Amniotic stem cell (primary cell): ENCODE data around the gene P4HA2.

Experiments used
- DNase-seq: peaks from one replicate; lab custom pipeline; 2025; lab: John Stamatoyannopoulos, UW

Gene P4HA2

GRCh38 chr5:132227485-132228240 is at the start of gene P4HA2:
Gene P4HA2 (minus strand): TSS chr5:132227853. CDS start chr5:132218626, 9,227 bp downstream.
- peak; percentile 56 for DNase-seq

GRCh38 chr5:132277256-132277655 is 49.6 kb upstream of the P4HA2 start:
- DNase-seq: no peak

GRCh38 chr5:132275367-132276220 is 47.9 kb upstream of the P4HA2 start:
- no peak for DNase-seq

GRCh38 chr5:132274050-132274792 is 46.6 kb upstream of the P4HA2 start:
- no peak for DNase-seq

GRCh38 chr5:132273631-132274030 is 46.0 kb upstream of the P4HA2 start:
- no peak for DNase-seq

GRCh38 chr5:132272311-132273210 is 44.9 kb upstream of the P4HA2 start:
- DNase-seq: no peak

GRCh38 chr5:132271251-132272246 is 43.9 kb upstream of the P4HA2 start:
- DNase-seq: no peak

- DNase-seq: no peak
These were observed 43.1 kb upstream of the P4HA2 start for GRCh38 chr5:132270706-132271105.

GRCh38 chr5:132270335-132270665 is 42.6 kb upstream of the P4HA2 start:
- DNase-seq: no peak

- no peak for DNase-seq
These were observed 42.1 kb upstream of the P4HA2 start for GRCh38 chr5:132269635-132270334.

GRCh38 chr5:132268769-132269551 is 41.3 kb upstream of the P4HA2 start:
- peak; percentile 30 for DNase-seq

- no peak for DNase-seq
These were observed 40.5 kb upstream of the P4HA2 start for GRCh38 chr5:132267931-132268768.

GRCh38 chr5:132267166-132267739 is 39.6 kb upstream of the P4HA2 start:
- no peak for DNase-seq

GRCh38 chr5:132266836-132267160 is 39.1 kb upstream of the P4HA2 start:
- no peak for DNase-seq

GRCh38 chr5:132266031-132266835 is 38.6 kb upstream of the P4HA2 start:
- DNase-seq: no peak

- DNase-seq: peak; percentile 94
These were observed 37.8 kb upstream of the P4HA2 start for GRCh38 chr5:132265336-132266030.
